D341Med (cell line): ENCODE measurements around the gene ACIN1.
A peak's percentile ranks its signal among the peaks of the same experiment; 100 is the strongest.
"Not testable (repeated sequence)": the region's sequence is repeated elsewhere in the genome, so short reads cannot be mapped to it uniquely, and the experiment has no call there.

Source experiments
- DNase-seq: peaks from one replicate; pipeline ENCODE4 v3.0.0; 2012; ENCODE audit warnings: low spot score

Gene ACIN1

GRCh38 chr14:23122086-23122485 is 27.1 kb upstream of the ACIN1 start:
- DNase-seq: no peak

GRCh38 chr14:23121361-23121771 is 26.4 kb upstream of the ACIN1 start:
- DNase-seq: no peak

GRCh38 chr14:23120541-23121251 is 25.8 kb upstream of the ACIN1 start:
- DNase-seq: peak; percentile 92

- DNase-seq: no peak
Measured at GRCh38 chr14:23119363-23120327, 24.7 kb upstream of the ACIN1 start.

GRCh38 chr14:23118506-23119362 is 23.8 kb upstream of the ACIN1 start, which contains the start of gene CEBPE:
CEBPE (minus strand) TSS chr14:23119255; CDS start chr14:23119091, 164 bp downstream.
- DNase-seq: no peak

- DNase-seq: no peak
Measured at GRCh38 chr14:23117371-23118020, 22.6 kb upstream of the ACIN1 start.

GRCh38 chr14:23115918-23116317 is 21.0 kb upstream of the ACIN1 start:
- DNase-seq: no peak

GRCh38 chr14:23115039-23115731 is 20.2 kb upstream of the ACIN1 start:
- DNase-seq: no peak

GRCh38 chr14:23114669-23115038 is 19.7 kb upstream of the ACIN1 start:
- no peak for DNase-seq

- DNase-seq: no peak
Measured at GRCh38 chr14:23114120-23114458, 19.2 kb upstream of the ACIN1 start.

- DNase-seq: no peak
Measured at GRCh38 chr14:23113431-23114119, 18.6 kb upstream of the ACIN1 start.

GRCh38 chr14:23112359-23113178 is 17.6 kb upstream of the ACIN1 start:
- DNase-seq: no peak

- DNase-seq: no peak
Measured at GRCh38 chr14:23110579-23111365, 15.8 kb upstream of the ACIN1 start.

- no peak for DNase-seq
Measured at GRCh38 chr14:23109769-23110168, 14.8 kb upstream of the ACIN1 start.

GRCh38 chr14:23108169-23108568 is 13.2 kb upstream of the ACIN1 start:
- DNase-seq: not testable (repeated sequence)

- not testable (repeated sequence) for DNase-seq
Measured at GRCh38 chr14:23107620-23108019, 12.7 kb upstream of the ACIN1 start.

- no peak for DNase-seq
Measured at GRCh38 chr14:23106747-23107045, 11.8 kb upstream of the ACIN1 start.

GRCh38 chr14:23105348-23105824 is 10.4 kb upstream of the ACIN1 start:
- DNase-seq: no peak
